Fibroblast of mammary gland (primary cell): ENCODE data around the gene NABP2.
A peak's percentile ranks its signal among the peaks of the same experiment; 100 is the strongest.
"Not testable (repeated sequence)": the region's sequence is repeated elsewhere in the genome, so short reads cannot be mapped to it uniquely, and the experiment has no call there.

ENCODE experiments used
- DNase-seq: peaks from one replicate; pipeline ENCODE4 v3.0.0-alpha.2; 2010; ENCODE audit warnings: low read depth
- H3K4me3 ChIP-seq: 2 replicates; pipeline ENCODE4 v1.5.1; 2011; ENCODE audit warnings: low read depth, mild to moderate bottlenecking, low read length, moderate library complexity; ENCODE audit not compliant: control insufficient read depth
- TF ChIP-seq, protein P1 (sequence below): conservative IDR thresholded peaks from 2 replicates; pipeline ENCODE4 v1.5.1; 2011; ENCODE audit warnings: low read depth, low read length, inconsistent platforms; ENCODE audit not compliant: control insufficient read depth, insufficient read depth

Gene NABP2

DNA sequence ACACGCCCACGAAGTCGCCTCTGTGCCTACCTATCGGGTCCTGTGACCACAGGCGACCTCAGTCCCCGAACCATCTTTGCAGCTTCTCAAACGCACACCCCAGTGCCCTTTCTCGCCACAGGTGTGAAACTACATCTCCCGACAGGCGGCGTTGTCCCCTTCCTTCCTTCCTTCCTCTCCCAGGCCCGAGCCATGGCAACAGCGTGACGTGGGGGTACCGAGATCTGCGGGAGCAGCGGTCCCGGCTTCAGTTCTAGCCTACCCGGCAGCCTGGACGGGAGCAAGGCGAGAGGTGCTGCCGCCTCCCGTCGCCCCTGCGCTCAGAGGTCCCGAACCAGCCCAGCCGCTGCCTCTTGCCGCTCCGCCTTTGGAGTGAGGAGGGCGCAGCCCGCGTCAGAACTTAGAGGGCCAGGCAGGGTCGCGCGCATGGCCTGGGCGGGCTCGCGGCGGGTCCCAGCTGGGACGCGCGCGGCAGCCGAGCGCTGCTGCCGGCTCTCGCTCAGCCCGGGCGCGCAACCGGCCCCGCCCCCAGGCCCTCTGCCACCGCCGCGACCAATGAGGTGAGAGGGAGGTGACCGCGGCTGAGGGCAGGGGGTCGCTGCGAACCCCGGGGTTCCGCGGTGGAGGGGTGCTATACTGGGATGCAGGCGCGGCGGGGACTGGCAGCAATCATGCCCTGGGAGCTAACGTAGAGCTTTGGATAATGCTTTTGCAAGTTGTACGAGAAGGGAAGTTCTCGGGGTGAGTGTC is 42.7 kb downstream of the NABP2 start, which contains the start of gene COQ10A:
Gene COQ10A (plus strand): TSS at position 250 of the 750 bp plus-strand sequence. CDS start 177 bp downstream, at position 427.
- peak; percentile 80 for DNase-seq
- peak within 1 kb of the TSS; percentile 76 for H3K4me3 ChIP-seq
- TF ChIP-seq, protein P1, sequence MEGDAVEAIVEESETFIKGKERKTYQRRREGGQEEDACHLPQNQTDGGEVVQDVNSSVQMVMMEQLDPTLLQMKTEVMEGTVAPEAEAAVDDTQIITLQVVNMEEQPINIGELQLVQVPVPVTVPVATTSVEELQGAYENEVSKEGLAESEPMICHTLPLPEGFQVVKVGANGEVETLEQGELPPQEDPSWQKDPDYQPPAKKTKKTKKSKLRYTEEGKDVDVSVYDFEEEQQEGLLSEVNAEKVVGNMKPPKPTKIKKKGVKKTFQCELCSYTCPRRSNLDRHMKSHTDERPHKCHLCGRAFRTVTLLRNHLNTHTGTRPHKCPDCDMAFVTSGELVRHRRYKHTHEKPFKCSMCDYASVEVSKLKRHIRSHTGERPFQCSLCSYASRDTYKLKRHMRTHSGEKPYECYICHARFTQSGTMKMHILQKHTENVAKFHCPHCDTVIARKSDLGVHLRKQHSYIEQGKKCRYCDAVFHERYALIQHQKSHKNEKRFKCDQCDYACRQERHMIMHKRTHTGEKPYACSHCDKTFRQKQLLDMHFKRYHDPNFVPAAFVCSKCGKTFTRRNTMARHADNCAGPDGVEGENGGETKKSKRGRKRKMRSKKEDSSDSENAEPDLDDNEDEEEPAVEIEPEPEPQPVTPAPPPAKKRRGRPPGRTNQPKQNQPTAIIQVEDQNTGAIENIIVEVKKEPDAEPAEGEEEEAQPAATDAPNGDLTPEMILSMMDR, result peak; percentile 65

DNA sequence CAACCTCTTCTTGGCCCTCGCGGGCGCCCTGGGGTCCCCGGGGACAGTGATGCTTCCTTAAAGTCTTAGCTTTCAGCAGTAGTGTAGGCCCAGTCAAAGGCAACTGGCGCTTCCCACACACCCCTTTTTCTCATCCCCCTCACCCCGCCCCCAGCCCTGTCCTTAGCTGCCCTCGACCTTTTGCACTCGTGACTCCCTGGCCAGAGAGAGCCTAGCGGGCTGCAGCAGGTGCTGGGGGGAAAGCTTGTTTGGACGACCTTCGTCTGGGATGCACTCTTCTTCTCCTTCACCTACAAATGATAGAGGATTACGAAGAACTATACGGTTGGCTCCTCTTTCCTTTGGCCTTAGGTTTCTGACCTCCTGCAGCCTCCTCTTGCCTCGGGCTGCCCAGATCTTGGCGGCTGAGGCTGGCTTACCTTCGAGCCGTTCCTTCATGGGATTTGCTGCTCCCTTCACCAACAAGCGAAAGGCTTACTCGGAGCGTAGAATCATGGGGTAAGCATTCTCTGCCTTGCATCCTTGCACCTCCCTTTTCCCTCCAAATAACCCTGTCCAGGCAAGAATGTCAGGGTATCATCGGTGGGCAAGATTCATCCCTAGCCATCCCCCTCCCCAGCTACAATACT is 43.4 kb downstream of the NABP2 start:
- H3K4me3 ChIP-seq, result peak overlapping the region; percentile 76
- DNase-seq, result peak; percentile 26
- TF ChIP-seq, protein P1, result no peak

DNA sequence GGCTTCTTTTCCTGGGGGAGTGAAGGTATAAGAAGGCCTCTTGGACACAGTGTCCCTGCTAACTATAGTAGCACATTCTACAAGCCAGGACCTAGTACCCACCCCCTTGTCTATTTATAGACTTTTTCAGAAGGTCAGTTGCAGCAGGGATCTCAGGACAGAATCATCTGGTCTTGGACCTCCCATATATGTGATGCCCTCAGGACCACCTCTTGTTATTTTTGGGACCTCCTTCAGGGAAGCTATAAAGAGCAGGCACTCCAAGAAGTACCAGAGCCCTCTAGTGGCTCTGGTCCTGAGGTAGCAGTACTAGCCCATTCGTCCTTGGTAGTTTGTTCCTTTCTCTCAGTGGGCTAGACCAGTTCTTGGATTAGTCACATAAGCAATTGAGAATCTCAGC is 46.9 kb downstream of the NABP2 start:
- H3K4me3 ChIP-seq, result no peak overlapping the region
- TF ChIP-seq, protein P1, result peak; percentile 50
- peak; percentile 48 for DNase-seq

DNA sequence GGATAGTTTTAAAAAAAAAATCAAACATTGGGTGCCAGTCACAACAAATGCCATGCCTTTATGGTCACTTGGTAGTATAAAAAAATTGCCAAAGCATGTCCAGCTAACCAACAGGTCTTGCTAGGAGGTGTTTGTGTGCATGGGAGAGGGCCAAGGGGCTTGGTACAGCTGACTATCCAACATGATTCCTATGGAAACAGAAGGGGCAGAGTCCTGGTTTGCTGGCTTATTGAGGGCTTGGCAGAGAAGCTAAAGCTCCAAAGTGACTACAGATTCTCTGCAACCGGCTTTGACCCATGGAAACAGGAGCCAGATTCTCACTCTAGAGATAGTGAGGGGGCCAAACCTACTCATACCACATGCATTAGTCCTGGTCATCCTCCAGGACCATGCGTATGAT is 48.3 kb downstream of the NABP2 start:
- not testable (repeated sequence) for DNase-seq

DNA sequence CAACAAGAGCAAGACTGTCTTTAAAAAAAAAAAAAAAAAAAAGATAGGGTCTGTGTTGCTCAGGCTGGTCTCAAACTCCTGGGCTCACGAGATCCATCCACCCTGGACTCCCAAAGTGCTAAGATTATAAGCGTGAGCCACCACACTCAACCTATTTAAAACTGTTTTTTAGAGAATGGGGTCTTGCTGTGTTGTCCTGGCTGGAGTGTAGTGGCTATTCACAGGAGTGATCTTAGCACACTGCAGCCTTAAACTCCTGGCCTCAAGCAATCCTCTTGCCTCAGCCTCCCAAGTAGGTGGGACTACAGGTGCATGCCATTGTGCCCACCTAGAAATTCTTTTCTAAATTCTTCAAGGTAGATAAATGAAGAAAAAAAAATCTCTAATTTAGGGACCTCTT is 50.2 kb downstream of the NABP2 start:
- DNase-seq, result no peak
- H3K4me3 ChIP-seq, result no peak overlapping the region
- TF ChIP-seq, protein P1, result no peak

More for the DNA sequence above, 48.3 kb downstream of the NABP2 start:
- H3K4me3 ChIP-seq, result not testable (repeated sequence)

DNA sequence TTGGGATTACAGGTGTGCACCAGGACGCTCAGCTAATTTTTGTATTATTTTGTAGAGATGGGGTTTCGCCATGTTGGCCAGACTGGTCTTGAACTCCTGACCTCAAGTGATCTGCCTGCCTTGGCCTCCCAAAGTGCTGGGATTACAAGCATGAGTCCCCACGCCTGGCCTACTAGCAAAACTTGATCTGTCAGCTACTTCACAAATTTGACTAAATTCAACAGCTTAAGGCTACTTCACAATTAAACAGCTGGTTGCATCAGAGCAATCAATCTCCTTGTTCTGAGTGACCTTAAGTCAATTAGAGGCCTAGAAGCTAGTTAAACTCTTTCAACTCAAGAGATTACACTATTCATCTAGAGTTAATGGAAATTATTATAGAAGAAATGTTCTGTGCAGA is 54.8 kb downstream of the NABP2 start:
- no peak overlapping the region for H3K4me3 ChIP-seq
- DNase-seq, result no peak
- TF ChIP-seq, protein P1, result no peak
